Measurements from ENCODE around the gene HSF2BP.

HSF2BP gene

DNA sequence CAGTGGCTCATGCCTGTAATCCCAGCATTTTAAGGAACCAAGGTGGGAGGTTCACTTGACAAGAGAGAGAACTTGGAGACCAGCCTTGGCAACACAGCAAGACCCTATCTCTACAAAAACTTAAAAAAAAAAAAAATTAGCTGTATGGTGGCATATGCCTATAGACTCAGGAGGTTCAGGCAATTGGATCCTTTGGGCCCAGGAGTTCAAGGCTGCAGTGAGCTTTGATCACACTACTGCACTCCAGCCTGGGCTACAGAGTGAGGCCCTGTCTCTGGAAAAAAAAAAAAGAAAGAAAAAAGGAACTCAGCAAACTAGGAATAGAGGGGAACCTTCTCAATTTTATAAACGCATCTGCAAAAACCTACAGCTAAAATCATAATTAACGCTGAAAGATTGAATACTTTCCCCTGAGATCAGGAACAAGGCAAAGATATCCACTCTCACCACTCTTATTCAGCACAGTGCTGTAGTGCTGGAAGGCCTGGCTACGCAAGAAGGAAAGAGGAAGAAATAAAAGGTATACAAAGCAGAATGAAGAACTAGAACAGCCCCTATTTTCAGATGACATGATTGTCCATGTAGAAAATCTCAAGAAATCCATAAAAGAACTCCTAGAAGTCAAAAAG, 21.6 kb downstream of the HSF2BP start:
- ChIA-PET POLR2A (ENCODE audit: low non-redundant PET) (no interaction called here), CTCF (interaction anchor here (0.7 kb wide), 1 partner anchor 1626 kb away, joined by 3 read pairs; no protein-coding TSS in a partner anchor)
- H3K27ac ChIP-seq: peak overlapping the region; percentile 54
- no peak for DNase-seq (ENCODE audit: low spot score)
- no peak for TF ChIP-seq CTCF (conservative IDR thresholded peaks at IDR 0.05; ENCODE audit: low read depth)

- CTCF ChIA-PET: no interaction called here
- POLR2A ChIA-PET (ENCODE audit: low non-redundant PET): no interaction called here
- TF ChIP-seq CTCF (conservative IDR thresholded peaks at IDR 0.05; ENCODE audit: low read depth): no peak
- no peak overlapping the region for H3K27ac ChIP-seq
- DNase-seq (ENCODE audit: low spot score): no peak
These were observed 23.9 kb downstream of the HSF2BP start for GRCh38 chr21:43635436-43635835.

- no peak for DNase-seq (ENCODE audit: low spot score)
- ChIA-PET CTCF (interaction anchor here (0.6 kb wide), 1 partner anchor 763 kb away, joined by 3 read pairs; no protein-coding TSS in a partner anchor), POLR2A (ENCODE audit: low non-redundant PET) (no interaction called here)
- TF ChIP-seq CTCF (conservative IDR thresholded peaks at IDR 0.05; ENCODE audit: low read depth): no peak
- H3K27ac ChIP-seq: no peak overlapping the region
These were observed 24.7 kb downstream of the HSF2BP start for GRCh38 chr21:43634618-43635017.

GRCh38 chr21:43632373-43632905, 26.8 kb downstream of the HSF2BP start:
- CTCF ChIA-PET: no interaction called here
- DNase-seq (ENCODE audit: low spot score): no peak
- POLR2A ChIA-PET (ENCODE audit: low non-redundant PET): no interaction called here
- H3K27ac ChIP-seq: no peak overlapping the region
- no peak for TF ChIP-seq CTCF (conservative IDR thresholded peaks at IDR 0.05; ENCODE audit: low read depth)

- ChIA-PET CTCF (interaction anchor here (0.6 kb wide), 1 partner anchor 33 kb away, joined by 3 read pairs; no protein-coding TSS in a partner anchor), POLR2A (ENCODE audit: low non-redundant PET) (no interaction called here)
- DNase-seq (ENCODE audit: low spot score): no peak
- H3K27ac ChIP-seq: no peak overlapping the region
- TF ChIP-seq CTCF (conservative IDR thresholded peaks at IDR 0.05; ENCODE audit: low read depth): no peak
These were observed 27.7 kb downstream of the HSF2BP start for GRCh38 chr21:43631411-43632107.

GRCh38 chr21:43627527-43627926, 31.8 kb downstream of the HSF2BP start:
- POLR2A ChIA-PET (ENCODE audit: low non-redundant PET): no interaction called here
- CTCF ChIA-PET: no interaction called here
- H3K27ac ChIP-seq: no peak overlapping the region
- no peak for TF ChIP-seq CTCF (conservative IDR thresholded peaks at IDR 0.05; ENCODE audit: low read depth)
- no peak for DNase-seq (ENCODE audit: low spot score)
